PFSK-1 (cell line): ENCODE results near the gene FERMT2.

ENCODE experiments used
- FOXP2 ChIP-seq: optimal IDR thresholded peaks from 2 replicates; pipeline ENCODE3; 2011; ENCODE audit warnings: borderline replicate concordance, control low read depth, inconsistent platforms; ENCODE audit not compliant: insufficient read depth; ENCODE audit errors: extremely low read length, extremely low read depth
- POLR2AphosphoS5 ChIP-seq: IDR thresholded peaks from 2 replicates; pipeline ENCODE4 v1.6.1; 2012; ENCODE audit warnings: low read depth, mild to moderate bottlenecking, control low read depth, low read length, moderate library complexity
- REST ChIP-seq, 2 experiments: IDR thresholded peaks; 2 replicates each; pipeline versions ENCODE4 v1.6.1 to v1.8.0; 2011 to 2012; ENCODE audit warnings: low read depth in 2 of 2, low read length in 2 of 2, control low read depth in 1 of 2, inconsistent platforms in 1 of 2, mild to moderate bottlenecking in 1 of 2, moderate library complexity in 1 of 2; ENCODE audit not compliant: insufficient read depth in 1 of 2
- SIN3A ChIP-seq: IDR thresholded peaks from 2 replicates; pipeline ENCODE4 v1.6.1; 2012; ENCODE audit warnings: mild to moderate bottlenecking, low read length, moderate library complexity, borderline replicate concordance; ENCODE audit not compliant: insufficient read depth
- TAF1 ChIP-seq: IDR thresholded peaks from 2 replicates; pipeline ENCODE4 v1.6.1; 2012; ENCODE audit warnings: low read length, control low read depth, borderline replicate concordance; ENCODE audit not compliant: insufficient read depth

FERMT2 gene

GRCh38 chr14:52834440-52834842 lies 116.4 kb downstream of the FERMT2 start:
- TF ChIP-seq REST (IDR thresholded peaks at IDR 0.05; ENCODE audit: insufficient read depth in 1 of 2, low read depth in 2 of 2, low read length in 2 of 2): no peak
- TF ChIP-seq SIN3A: no peak
- TF ChIP-seq POLR2AphosphoS5: no peak
- no peak for TF ChIP-seq FOXP2
- no peak for TF ChIP-seq TAF1

- TF ChIP-seq REST (IDR thresholded peaks at IDR 0.05; ENCODE audit: insufficient read depth in 1 of 2, low read depth in 2 of 2, low read length in 2 of 2): no peak
- no peak for TF ChIP-seq TAF1
- TF ChIP-seq POLR2AphosphoS5: no peak
- no peak for TF ChIP-seq FOXP2
- TF ChIP-seq SIN3A: no peak
Observed at GRCh38 chr14:52833891-52834290, 117.0 kb downstream of the FERMT2 start.

DNA sequence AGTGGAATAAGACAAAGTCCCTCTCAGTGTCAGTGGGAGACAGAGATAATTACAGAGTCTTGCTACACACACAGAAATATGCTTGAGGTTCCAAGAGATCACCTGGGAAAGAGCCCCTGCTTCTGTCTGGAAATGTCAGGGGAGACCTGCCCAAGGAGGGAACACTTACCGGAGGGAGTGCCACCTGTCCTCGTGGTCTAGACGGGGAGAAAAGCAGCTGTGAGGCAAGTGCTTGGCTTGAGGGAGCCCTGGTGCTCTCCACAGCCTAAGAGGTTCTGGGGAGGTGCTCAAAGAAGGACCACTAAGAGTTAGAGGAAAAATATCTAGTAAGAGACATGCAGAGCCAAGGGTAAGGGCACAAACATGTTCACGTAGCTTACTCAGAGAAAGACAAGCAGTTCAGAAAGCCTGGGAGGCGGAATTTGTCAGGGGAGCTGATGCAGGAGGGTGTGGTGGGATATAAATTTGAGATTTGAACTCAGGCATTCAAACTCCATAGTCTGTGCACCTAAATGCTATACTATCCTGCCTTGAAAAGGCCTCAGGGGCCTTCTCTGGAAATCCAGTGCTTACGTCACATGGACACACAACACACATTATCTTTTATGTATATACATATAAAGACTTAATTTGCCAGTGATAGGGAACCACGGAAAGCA lies 121.2 kb downstream of the FERMT2 start:
- TF ChIP-seq POLR2AphosphoS5 (no peak), FOXP2 (no peak), TAF1 (no peak), SIN3A (no peak), REST (IDR thresholded peaks at IDR 0.05; ENCODE audit: insufficient read depth in 1 of 2, low read depth in 2 of 2, low read length in 2 of 2) (no peak)

DNA sequence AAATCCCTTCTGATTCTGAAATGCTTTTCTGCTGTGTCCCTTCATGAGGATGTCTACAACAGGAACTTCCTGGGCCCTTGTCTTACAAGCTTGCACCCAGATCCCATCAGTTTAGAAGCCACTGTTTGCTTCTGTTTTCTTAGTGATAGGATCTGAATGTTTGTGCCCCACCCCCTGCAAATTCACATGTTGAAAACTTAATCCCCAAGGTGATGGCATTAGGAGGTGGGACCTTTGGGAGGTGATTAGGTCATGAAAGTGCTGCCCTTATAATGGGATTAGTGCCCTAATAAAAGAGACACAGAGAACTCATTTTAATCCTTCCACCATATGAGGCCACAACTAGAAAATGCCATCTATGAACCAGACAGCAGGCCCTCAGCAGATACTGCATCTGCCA lies 123.4 kb downstream of the FERMT2 start:
- TF ChIP-seq SIN3A (no peak), POLR2AphosphoS5 (no peak), REST (IDR thresholded peaks at IDR 0.05; ENCODE audit: insufficient read depth in 1 of 2, low read depth in 2 of 2, low read length in 2 of 2) (no peak), FOXP2 (no peak), TAF1 (no peak)

DNA sequence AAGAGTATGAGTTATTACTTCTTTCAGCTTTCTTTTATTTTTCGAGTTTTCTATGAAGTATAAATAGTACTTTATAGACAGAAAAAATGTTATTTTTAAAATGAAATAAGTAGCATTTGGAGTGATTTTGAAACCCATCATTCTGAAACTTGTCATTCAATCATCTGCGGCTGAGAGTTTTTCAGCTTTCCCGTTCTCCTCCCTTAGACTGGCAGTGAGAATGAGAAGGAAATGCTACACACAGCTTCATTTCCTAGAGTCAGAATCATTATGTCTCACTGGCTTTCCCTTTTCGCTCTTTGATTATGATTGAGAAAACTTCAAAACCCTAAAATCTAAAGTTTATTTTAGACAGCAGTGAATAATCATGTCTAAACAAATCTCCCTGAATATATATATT lies 125.8 kb downstream of the FERMT2 start:
- no peak for TF ChIP-seq TAF1
- TF ChIP-seq REST (IDR thresholded peaks at IDR 0.05; ENCODE audit: insufficient read depth in 1 of 2, low read depth in 2 of 2, low read length in 2 of 2): no peak
- TF ChIP-seq SIN3A: no peak
- no peak for TF ChIP-seq FOXP2
- no peak for TF ChIP-seq POLR2AphosphoS5
